Natural killer cell treated with Interleukin-12 subunit alpha and Interleukin-12 subunit beta and Interleukin-15 and Interleukin-18, amount 100 ng/mL, for 72 hours (primary cell): ENCODE results near the gene INTS15. TPM values are rescaled to one million over a fixed set of nuclear protein-coding genes. Genes with fewer than 3 reads are reported as not detected.

ENCODE experiments used
- ATAC-seq, 2 donors: fragments of 150-1000 bp; cut with Tn5 transposase in 1 of 2; sonication (Bioruptor Pico), chemical (Tn5 transposase) in 1 of 2; 2 replicates each; pipeline ENCODE4 v1.10.0; 2021
- DNase-seq: peaks from one replicate; pipeline ENCODE4 v3.0.0; 2022; ENCODE audit warnings: low spot score
- H3K27ac Mint-ChIP-seq, 2 donors: 1 replicate in 1 of 2; 2 replicates in 1 of 2; pipeline ENCODE4 v1.8.0; 2022; ENCODE audit warnings: mixed read lengths in 2 of 2, mild to moderate bottlenecking in 1 of 2, moderate library complexity in 1 of 2
- H3K27me3 Mint-ChIP-seq, 2 donors: 1 replicate in 1 of 2; 2 replicates in 1 of 2; pipeline ENCODE4 v1.8.0; 2022; ENCODE audit warnings: mixed read lengths in 2 of 2
- H3K36me3 Mint-ChIP-seq: one replicate; pipeline ENCODE4 v1.8.0; 2022; ENCODE audit warnings: mixed read lengths
- H3K4me1 Mint-ChIP-seq, 2 donors: 1 replicate in 1 of 2; 2 replicates in 1 of 2; pipeline ENCODE4 v1.8.0; 2022; ENCODE audit warnings: low read depth in 2 of 2, mixed read lengths in 2 of 2, mild to moderate bottlenecking in 1 of 2
- H3K4me3 Mint-ChIP-seq: one replicate; pipeline ENCODE4 v1.8.0; 2022; ENCODE audit warnings: mixed read lengths
- H3K9me3 Mint-ChIP-seq: 2 replicates; pipeline ENCODE4 v1.8.0; 2022; ENCODE audit warnings: mixed read lengths
- total RNA-seq, 2 donors: library from RNA; stranded (reverse); gene quantifications; one replicate each; pipeline ENCODE4 v1.2.3, GENCODE V29; 2022

The INTS15 gene
- total RNA-seq, 2 donors from 2014 or later, result 42.5 to 58.6 TPM

- Mint-ChIP-seq H3K4me3 (no peak overlapping the region), H3K4me1 (peaks cover 8 to 12% of the 10 kb centered on the region in 2 donors), H3K9me3 (no peaks in the 10 kb centered on the region), H3K27ac (no peak overlapping the region), H3K36me3 (no peaks in the 10 kb centered on the region), H3K27me3 (no peaks in the 10 kb centered on the region)
- DNase-seq (no peak), ATAC-seq (no peak)
These were observed 66.6 kb downstream of the INTS15 start for GRCh38 chr7:6656413-6656812.

Other genes starting within 250 kb of the INTS15 start
- gene FAM220A, start 241.1 kb upstream of the INTS15 start, total RNA-seq, result 10 to 100 TPM in 1 of 2 donors, 1 to 10 TPM in 1; 9.2 to 12.7 TPM
- gene RAC1, start 215.5 kb upstream of the INTS15 start, total RNA-seq, result 100 to 1,000 TPM; 160 to 192 TPM
- 10 to 100 TPM; 19.6 to 30.6 TPM for gene DAGLB, start 142.1 kb upstream of the INTS15 start, total RNA-seq
- gene KDELR2, start 105.9 kb upstream of the INTS15 start, total RNA-seq, result 100 to 1,000 TPM; 123 to 147 TPM
- gene GRID2IP, start 38.6 kb upstream of the INTS15 start, total RNA-seq, result under 1 TPM in 1 of 2 donors, not detected in 1; 0.29 TPM
- gene ZDHHC4, start 12.6 kb upstream of the INTS15 start, total RNA-seq, result 10 to 100 TPM; 20.6 to 33.5 TPM
- 1 to 10 TPM in 1 of 2 donors, under 1 TPM in 1; 0.56 to 1.0 TPM for gene ZNF853, start 25.6 kb downstream of the INTS15 start, total RNA-seq
- gene ZNF316, start 47.3 kb downstream of the INTS15 start, total RNA-seq, result 10 to 100 TPM; 28.3 to 39.8 TPM
- gene ZNF12, start 116.9 kb downstream of the INTS15 start, total RNA-seq, result 10 to 100 TPM; 23.9 to 26.2 TPM
- under 1 TPM; 0.45 to 0.53 TPM for gene RSPH10B2, start 164.1 kb downstream of the INTS15 start, total RNA-seq
- gene CCZ1B, start 236.3 kb downstream of the INTS15 start, total RNA-seq, result 100 to 1,000 TPM in 1 of 2 donors, 10 to 100 TPM in 1; 66.8 to 108 TPM